Measurements from ENCODE around the gene NES.
A peak's percentile ranks its signal among the peaks of the same experiment; 100 is the strongest.

Gene NES

GRCh38 chr1:156662005-156662799, 15.0 kb downstream of the NES start:
- DNase-seq: no peak

- DNase-seq: no peak
These were observed 16.5 kb downstream of the NES start for GRCh38 chr1:156660752-156661112.

GRCh38 chr1:156659988-156660751, 17.0 kb downstream of the NES start:
- DNase-seq: peak; percentile 60

GRCh38 chr1:156659661-156659987, 17.6 kb downstream of the NES start:
- DNase-seq: no peak

GRCh38 chr1:156658945-156659574, 18.1 kb downstream of the NES start:
- no peak for DNase-seq

GRCh38 chr1:156658496-156658895, 18.7 kb downstream of the NES start:
- no peak for DNase-seq

GRCh38 chr1:156657741-156658319, 19.4 kb downstream of the NES start:
- DNase-seq: no peak

- peak; percentile 24 for DNase-seq
These were observed 20.1 kb downstream of the NES start for GRCh38 chr1:156656806-156657740.

- no peak for DNase-seq
These were observed 21.2 kb downstream of the NES start for GRCh38 chr1:156655904-156656516.

- no peak for DNase-seq
These were observed 21.9 kb downstream of the NES start for GRCh38 chr1:156655151-156655903.

- no peak for DNase-seq
These were observed 22.5 kb downstream of the NES start for GRCh38 chr1:156654700-156655099.

- no peak for DNase-seq
These were observed 24.2 kb downstream of the NES start for GRCh38 chr1:156652992-156653355.

GRCh38 chr1:156652131-156652991, 24.8 kb downstream of the NES start:
- DNase-seq: no peak

GRCh38 chr1:156648951-156649350, 28.3 kb downstream of the NES start:
- DNase-seq: no peak

- no peak for DNase-seq
These were observed 28.7 kb downstream of the NES start for GRCh38 chr1:156648496-156648895.

- no peak for DNase-seq
These were observed 29.9 kb downstream of the NES start for GRCh38 chr1:156647351-156647750.

GRCh38 chr1:156646738-156647211, 30.4 kb downstream of the NES start:
- no peak for DNase-seq

- no peak for DNase-seq
These were observed 31.5 kb downstream of the NES start for GRCh38 chr1:156645666-156646065.

- no peak for DNase-seq
These were observed 32.2 kb downstream of the NES start for GRCh38 chr1:156645056-156645455.

- DNase-seq: no peak
These were observed 32.6 kb downstream of the NES start for GRCh38 chr1:156644640-156645039.

Data from NCI-H748 treated with DMSO at 0.1 percent for 48 hours (cell line).